A673 (cell line): ENCODE data around the gene ABCA4. TPM values are rescaled to one million over a fixed set of nuclear protein-coding genes. Genes with fewer than 3 reads are reported as not detected.
A peak's percentile ranks its signal among the peaks of the same experiment; 100 is the strongest.

Experiments used
- BruUV-seq: library from RNA; stranded (reverse); fragments of 400-500 nt; replicated peaks from 2 replicates; lab custom pipeline; 2021; lab: Mats Ljungman, UMichigan
- CTCF ChIA-PET: fragments of 300-600 bp; sonication (Branson Sonifier 250); formaldehyde crosslinking; loops from one replicate; lab custom pipeline; 2022; ENCODE audit warnings: antibody characterized with exemption; lab: Charles Lee
- POLR2A ChIA-PET: fragments of 300-600 bp; sonication (Branson Sonifier 250); formaldehyde crosslinking; loops from one replicate; lab custom pipeline; 2022; ENCODE audit warnings: antibody characterized with exemption; ENCODE audit not compliant: low non-redundant PET; lab: Charles Lee
- DNase-seq: peaks from one replicate; pipeline ENCODE4 v3.0.0-alpha.2; 2015; ENCODE audit warnings: low spot score
- H3K27ac ChIP-seq: fragments of 200-600 bp; sonication (generic); 2 replicates; pipeline ENCODE4 v1.5.1; 2016; ENCODE audit warnings: mixed run types, low read depth, mild to moderate bottlenecking, mixed read lengths, antibody characterized with exemption, low read length; ENCODE audit not compliant: poor library complexity, severe bottlenecking
- H3K27me3 ChIP-seq: fragments of 200-600 bp; sonication (generic); replicated peaks from 2 replicates; pipeline ENCODE4 v1.6.1; 2017; ENCODE audit warnings: mixed run types, low read depth, mild to moderate bottlenecking, mixed read lengths, antibody characterized with exemption, low read length; ENCODE audit not compliant: insufficient read depth, poor library complexity
- H3K36me3 ChIP-seq: fragments of 200-600 bp; sonication (generic); 2 replicates; pipeline ENCODE4 v1.6.1; 2016; ENCODE audit warnings: mixed run types, mild to moderate bottlenecking, mixed read lengths, antibody characterized with exemption, low read length; ENCODE audit not compliant: insufficient read depth, poor library complexity, severe bottlenecking
- H3K4me1 ChIP-seq: fragments of 200-600 bp; sonication (generic); 2 replicates; pipeline ENCODE4 v1.6.1; 2017; ENCODE audit warnings: mixed run types, mild to moderate bottlenecking, mixed read lengths, antibody characterized with exemption, low read length; ENCODE audit not compliant: insufficient read depth, poor library complexity, severe bottlenecking
- H3K4me3 ChIP-seq: fragments of 200-600 bp; sonication (generic); 2 replicates; pipeline ENCODE4 v1.5.1; 2016; ENCODE audit warnings: low read depth, mixed run types, mild to moderate bottlenecking, mixed read lengths, low read length; ENCODE audit not compliant: poor library complexity, severe bottlenecking
- H3K9me3 ChIP-seq: fragments of 200-600 bp; sonication (generic); 2 replicates; pipeline ENCODE4 v1.6.1; 2016; ENCODE audit warnings: mixed run types, low read depth, mild to moderate bottlenecking, mixed read lengths, antibody characterized with exemption, low read length; ENCODE audit not compliant: poor library complexity, severe bottlenecking
- CTCF ChIP-seq: fragments of 300-800, 200-600 bp; sonication (generic); conservative IDR thresholded peaks from 2 replicates; pipeline ENCODE4 v1.5.1; 2017; ENCODE audit warnings: low read depth, mild to moderate bottlenecking, antibody characterized with exemption, low read length, moderate library complexity, mixed read lengths
- EZH2 ChIP-seq: fragments of 200-600 bp; sonication (generic); IDR thresholded peaks from 2 replicates; pipeline ENCODE4 v1.6.1; 2017; ENCODE audit warnings: borderline replicate concordance, low read depth, mild to moderate bottlenecking, mixed read lengths, antibody characterized with exemption, low read length; ENCODE audit not compliant: poor library complexity, severe bottlenecking
- intact Hi-C: fragments of 100-400 bp; cut with micrococcal nuclease; formaldehyde crosslinking; loops from one replicate; pipeline ENCODE4 v1.10.0; 2022; ENCODE audit not compliant: unreplicated experiment
- total RNA-seq: library from RNA; stranded (reverse); gene quantifications from 2 replicates; pipeline ENCODE4 v1.2.3, GENCODE V29; 2021

Gene ABCA4
- total RNA-seq, 1 experiment from 2014 or later = 0.09 TPM

GRCh38 chr1:94042388-94042787 lies 78.6 kb downstream of the ABCA4 start:
- BruUV-seq = no TSS peak
- intact Hi-C loops = no loop called here

GRCh38 chr1:94039871-94040569 lies 80.9 kb downstream of the ABCA4 start:
- no TSS peak for BruUV-seq
- peak; percentile 16 for DNase-seq
- Histone ChIP-seq H3K9me3 (no peaks in the 10 kb centered on the region), H3K4me1 (no peaks in the 10 kb centered on the region), H3K27ac (no peak overlapping the region), H3K4me3 (no peak overlapping the region), H3K36me3 (no peaks in the 10 kb centered on the region), H3K27me3 (no peaks in the 10 kb centered on the region)
- TF ChIP-seq EZH2 (no peak), CTCF (peak; percentile 9; the same call in 1 of the 2 replicates)
- CTCF ChIA-PET = interaction anchor here (0.6 to 3.4 kb wide), 14 partner anchors 8 to 377 kb away, joined by 3 to 38 read pairs (median 4); no protein-coding TSS in a partner anchor
- intact Hi-C loops = loop anchor here (10.0 kb wide), 1 partner anchor 605 kb away; no protein-coding TSS in a partner anchor
- POLR2A ChIA-PET = no interaction called here

More at GRCh38 chr1:94042388-94042787, 78.6 kb downstream of the ABCA4 start:
- POLR2A ChIA-PET = interaction anchor here (0.7 kb wide), 1 partner anchor 614 kb away, joined by 3 read pairs; no protein-coding TSS in a partner anchor
- H3K4me1 ChIP-seq = peaks cover under 1% of the 10 kb centered on the region
- DNase-seq = no peak
- H3K36me3 ChIP-seq = no peaks in the 10 kb centered on the region
- TF ChIP-seq CTCF (no peak), EZH2 (no peak)
- no peaks in the 10 kb centered on the region for H3K27me3 ChIP-seq
- H3K4me3 ChIP-seq = no peak overlapping the region
- CTCF ChIA-PET = interaction anchor here (0.5 kb wide), 1 partner anchor 13 kb away, joined by 3 read pairs; no protein-coding TSS in a partner anchor
- no peak overlapping the region for H3K27ac ChIP-seq
- H3K9me3 ChIP-seq = no peaks in the 10 kb centered on the region

- Histone ChIP-seq H3K27me3 (no peaks in the 10 kb centered on the region), H3K4me3 (no peak overlapping the region), H3K27ac (no peak overlapping the region), H3K9me3 (no peaks in the 10 kb centered on the region), H3K4me1 (no peaks in the 10 kb centered on the region), H3K36me3 (no peaks in the 10 kb centered on the region)
- peak; percentile 97 for TF ChIP-seq CTCF
- no peak for TF ChIP-seq EZH2
- intact Hi-C loops = loop anchor here (10.0 kb wide), 1 partner anchor 605 kb away; no protein-coding TSS in a partner anchor
- no TSS peak for BruUV-seq
- DNase-seq = peak; percentile 84
- ChIA-PET CTCF (interaction anchor here (0.6 to 3.4 kb wide), 14 partner anchors 8 to 378 kb away, joined by 3 to 38 read pairs (median 4); no protein-coding TSS in a partner anchor), POLR2A (no interaction called here)
These were observed 81.5 kb downstream of the ABCA4 start for GRCh38 chr1:94039514-94039870.
